HepG2 (cell line): Measurements from ENCODE around the gene PGP. TPM values are rescaled to one million over a fixed set of nuclear protein-coding genes. Genes with fewer than 3 reads are reported as not detected.

Experiments
- ATAC-seq: fragments of 200-7000 bp; cut with Tn5 transposase; 3 replicates; pipeline ENCODE4 v1.9.1; 2020; ENCODE audit warnings: mild to moderate bottlenecking, moderate library complexity
- BruUV-seq: library from RNA; stranded (reverse); fragments of 400-500 nt; replicated peaks from 2 replicates; lab custom pipeline; 2021; lab: Mats Ljungman, UMichigan
- CTCF ChIA-PET: fragments of 300-600 bp; formaldehyde crosslinking; extraction: SDS; loops from one replicate; lab custom pipeline; 2021; ENCODE audit warnings: low total read pairs, inconsistent platforms, low intra/inter-chr PET ratio; lab: Yijun Ruan, JAX
- POLR2A ChIA-PET: fragments of 350-600 bp; sonication (Branson Sonifier 250); formaldehyde crosslinking; loops from one replicate; lab custom pipeline; 2020; ENCODE audit warnings: antibody characterized with exemption, inconsistent platforms; lab: Yijun Ruan, JAX
- DNase-seq: peaks from one replicate; pipeline ENCODE4 v3.0.0-alpha.2; 2015; ENCODE audit warnings: low spot score
- FAIRE-seq: peaks from 3 replicates; lab custom pipeline; 2011; peaks lifted over from hg19 to GRCh38; lab: Jason Lieb, UNC
- H2AFZ ChIP-seq: one replicate; pipeline ENCODE4 v1.6.1; 2011; ENCODE audit warnings: low read length, inconsistent platforms
- H3K27ac ChIP-seq: fragments of 300-600 bp; 3 replicates; pipeline ENCODE4 v1.8.0; 2011; ENCODE audit warnings: mixed run types, mild to moderate bottlenecking, mixed read lengths, low read length, inconsistent platforms; ENCODE audit not compliant: insufficient read depth; ENCODE audit errors: extremely low read length
- H3K27me3 ChIP-seq, 2 experiments: fragments of 200-600 bp in 1 of 2; 2 replicates in 1 of 2; 3 replicates in 1 of 2; pipeline versions ENCODE4 v1.6.0 to v1.8.0; 2011; ENCODE audit warnings: low read length in 2 of 2, mild to moderate bottlenecking in 2 of 2, moderate library complexity in 2 of 2, inconsistent platforms in 1 of 2; ENCODE audit not compliant: insufficient read depth in 2 of 2, control insufficient read depth in 1 of 2
- H3K36me3 ChIP-seq, 2 experiments: fragments of 200-600 bp in 1 of 2; replicated peaks in 1 of 2; 2 replicates in 1 of 2; 3 replicates in 1 of 2; pipeline versions ENCODE4 v1.5.1 to v1.8.0; 2011; ENCODE audit warnings: low read length in 2 of 2, inconsistent platforms in 1 of 2; ENCODE audit not compliant: insufficient read depth in 2 of 2, control insufficient read depth in 1 of 2
- H3K4me1 ChIP-seq: 2 replicates; pipeline ENCODE4 v1.5.1; 2012; ENCODE audit warnings: low read length, inconsistent platforms; ENCODE audit not compliant: insufficient read depth
- H3K4me2 ChIP-seq: 2 replicates; pipeline ENCODE4 v1.6.0; 2011; ENCODE audit warnings: low read depth, low read length, inconsistent platforms
- H3K4me3 ChIP-seq, 3 experiments: fragments of 200-600 bp in 1 of 3; sonication (generic), shearing (Covaris generic) in 1 of 3; replicated peaks in 1 of 3; 2 replicates each; pipeline ENCODE4 v1.5.1; 2011 to 2016; ENCODE audit warnings: low read length in 3 of 3, inconsistent platforms in 2 of 3, low read depth in 2 of 3, mild to moderate bottlenecking in 2 of 3, control low read depth in 1 of 3, mixed read lengths in 1 of 3; ENCODE audit not compliant: insufficient read depth in 1 of 3
- H3K79me2 ChIP-seq: one replicate; pipeline ENCODE4 v1.6.1; 2011; ENCODE audit warnings: low read length, inconsistent platforms; ENCODE audit not compliant: insufficient read depth
- H3K9ac ChIP-seq: 2 replicates; pipeline ENCODE4 v1.6.0; 2011; ENCODE audit warnings: mild to moderate bottlenecking, low read depth, low read length, inconsistent platforms; ENCODE audit not compliant: insufficient read depth
- H3K9me3 ChIP-seq: 2 replicates; pipeline ENCODE4 v1.5.1; 2012; ENCODE audit warnings: mild to moderate bottlenecking, low read length
- H4K20me1 ChIP-seq: 2 replicates; pipeline ENCODE4 v1.6.0; 2011; ENCODE audit warnings: inconsistent platforms, mild to moderate bottlenecking, low read length, moderate library complexity; ENCODE audit not compliant: insufficient read depth
- GTF3A ChIP-seq: sonication (generic); formaldehyde crosslinking; conservative IDR thresholded peaks from 2 replicates; pipeline ENCODE4 v1.4.0; 2020; ENCODE audit warnings: mild to moderate bottlenecking, missing genetic modification reagents
- KDM6A ChIP-seq: IDR thresholded peaks from 2 replicates; pipeline ENCODE4 v1.6.1; 2016; ENCODE audit warnings: low read depth
- KLF15 ChIP-seq: sonication (generic); formaldehyde crosslinking; IDR thresholded peaks from 2 replicates; pipeline ENCODE4 v1.8.1; 2023; ENCODE audit warnings: borderline replicate concordance, mild to moderate bottlenecking, inconsistent platforms, missing genetic modification reagents, mixed read lengths
- MIXL1 ChIP-seq: IDR thresholded peaks from 2 replicates; pipeline ENCODE4 v1.6.1; 2016
- SPEN ChIP-seq: sonication (generic); formaldehyde crosslinking; IDR thresholded peaks from 2 replicates; pipeline ENCODE4 v1.5.1; 2020; ENCODE audit warnings: low read depth, mild to moderate bottlenecking, missing genetic modification reagents
- ZNF20 ChIP-seq: sonication (generic); formaldehyde crosslinking; IDR thresholded peaks from 2 replicates; pipeline ENCODE4 v1.4.0; 2020; ENCODE audit warnings: mild to moderate bottlenecking, moderate library complexity, missing genetic modification reagents
- ZNF747 ChIP-seq: sonication (generic); formaldehyde crosslinking; IDR thresholded peaks from 2 replicates; pipeline ENCODE4 v1.8.1; 2023; ENCODE audit warnings: missing genetic modification reagents, mild to moderate bottlenecking, borderline replicate concordance
- ZNF770 ChIP-seq: sonication (generic); formaldehyde crosslinking; IDR thresholded peaks from 2 replicates; pipeline ENCODE4 v1.5.0; 2020; ENCODE audit warnings: mild to moderate bottlenecking, missing genetic modification reagents
- WGBS: methylation state at CpG from one replicate; pipeline ENCODE4 v1.1.6; 2017; ENCODE audit warnings: low lambda C conversion rate; 5-methylcytosine and 5-hydroxymethylcytosine counted together
- in situ Hi-C: cut with HindIII; loops from 2 replicates; pipeline ENCODE4 v1.10.0; 2017; ENCODE audit warnings: low pct_unique_long_range_greater_than_20kb; ENCODE audit not compliant: extremely low pct_ligation_motif_present
- intact Hi-C: fragments of 100-400 bp; cut with micrococcal nuclease; formaldehyde crosslinking; loops from one replicate; pipeline ENCODE4 v1.10.0; 2022; ENCODE audit not compliant: unreplicated experiment
- polyA plus RNA-seq, 8 experiments: library from polyadenylated mRNA; depleted of rRNA in 3 of 8; stranded (reverse) in 7 of 8; unstranded in 1 of 8; fragments of >200 nt; fragmentation: Illumina TruSeq in 4 of 8; extraction: Trizol in 4 of 8; gene quantifications; 2 replicates each; pipeline versions ENCODE4 v1.2.1 to v1.2.3, GENCODE V29; 2011 to 2016; ENCODE audit warnings: low read depth in 4 of 8, missing spikeins in 1 of 8, mixed read lengths in 1 of 8; ENCODE audit not compliant: insufficient read depth in 1 of 8
- total RNA-seq, 5 experiments: library from RNA; depleted of rRNA; stranded (reverse); fragments of >200 nt; fragmentation: Illumina TruSeq; extraction: Trizol; gene quantifications; 2 replicates each; pipeline ENCODE4 v1.2.3, GENCODE V29; 2016; ENCODE audit warnings: low read depth in 1 of 5
- TF ChIP-seq, protein P1 (sequence below): sonication (generic); formaldehyde crosslinking; IDR thresholded peaks from 2 replicates; pipeline ENCODE4 v1.8.1; 2022; ENCODE audit warnings: mild to moderate bottlenecking, missing genetic modification reagents

The PGP gene
- total and polyA plus RNA-seq, 2 of the 13 experiments (the other 11 are each of a cell fraction or from before 2014, with no cell fraction given): 7.3 to 18.3 TPM

DNA sequence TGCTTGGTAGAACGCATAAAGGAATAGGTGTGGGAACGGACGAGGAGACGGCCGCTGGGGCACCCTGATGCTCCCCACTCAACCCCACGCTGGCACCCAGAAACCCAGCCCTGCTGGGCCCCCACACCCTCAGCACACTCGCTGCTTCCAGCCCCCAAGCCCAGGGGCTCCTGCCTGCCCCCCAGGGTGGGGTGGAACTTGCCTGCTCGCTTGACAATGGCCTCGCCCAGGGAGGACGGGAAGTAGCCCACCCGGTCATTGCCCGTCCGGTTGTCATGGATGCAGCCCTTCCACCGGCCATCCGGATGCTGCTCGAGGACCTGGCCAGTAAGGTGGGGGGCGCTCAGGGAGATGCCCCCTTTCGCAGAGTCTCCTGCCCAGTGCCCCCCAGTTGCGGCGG, 28.1 kb downstream of the PGP start:
- H3K4me2 ChIP-seq: no peak overlapping the region
- H3K36me3 ChIP-seq: no peaks in the 10 kb centered on the region
- WGBS: 98% methylated on average over 7 of the region's 20 CpGs
- H3K9me3 ChIP-seq: no peaks in the 10 kb centered on the region
- BruUV-seq: no TSS peak
- DNase-seq: no peak
- H3K27me3 ChIP-seq: no peaks in the 10 kb centered on the region
- H3K4me3 ChIP-seq: no peak overlapping the region
- FAIRE-seq: no peak
- H3K4me1 ChIP-seq: peaks cover 40% of the 10 kb centered on the region
- no peak for ATAC-seq
- ChIA-PET POLR2A (no interaction called here), CTCF (no interaction called here)
- no peak overlapping the region for H2AFZ ChIP-seq
- no peak overlapping the region for H3K9ac ChIP-seq
- H4K20me1 ChIP-seq: no peaks in the 10 kb centered on the region
- in situ Hi-C loops: no loop called here
- intact Hi-C loops: no loop called here
- TF ChIP-seq, protein P1, sequence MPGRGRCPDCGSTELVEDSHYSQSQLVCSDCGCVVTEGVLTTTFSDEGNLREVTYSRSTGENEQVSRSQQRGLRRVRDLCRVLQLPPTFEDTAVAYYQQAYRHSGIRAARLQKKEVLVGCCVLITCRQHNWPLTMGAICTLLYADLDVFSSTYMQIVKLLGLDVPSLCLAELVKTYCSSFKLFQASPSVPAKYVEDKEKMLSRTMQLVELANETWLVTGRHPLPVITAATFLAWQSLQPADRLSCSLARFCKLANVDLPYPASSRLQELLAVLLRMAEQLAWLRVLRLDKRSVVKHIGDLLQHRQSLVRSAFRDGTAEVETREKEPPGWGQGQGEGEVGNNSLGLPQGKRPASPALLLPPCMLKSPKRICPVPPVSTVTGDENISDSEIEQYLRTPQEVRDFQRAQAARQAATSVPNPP: no peak
- TF ChIP-seq KDM6A (CRISPR knock-in tag): no peak
- TF ChIP-seq ZNF747 (CRISPR knock-in tag): no peak
- no peak for TF ChIP-seq ZNF20
- TF ChIP-seq MIXL1: no peak
- TF ChIP-seq GTF3A (CRISPR knock-in tag): no peak
- TF ChIP-seq, all 625 proteins: peak for 0
- no peaks in the 10 kb centered on the region for H3K79me2 ChIP-seq
- no peak overlapping the region for H3K27ac ChIP-seq

- DNase-seq (no peak), ATAC-seq (no peak), FAIRE-seq (no peak)
- POLR2A ChIA-PET: no interaction called here
- H3K9me3 ChIP-seq: no peaks in the 10 kb centered on the region
- no TSS peak for BruUV-seq
- no peaks in the 10 kb centered on the region for H4K20me1 ChIP-seq
- no peaks in the 10 kb centered on the region for H3K27me3 ChIP-seq
- no peaks in the 10 kb centered on the region for H3K36me3 ChIP-seq
- H2AFZ ChIP-seq: no peak overlapping the region
- H3K79me2 ChIP-seq: no peaks in the 10 kb centered on the region
- in situ Hi-C loops (no loop called here), intact Hi-C loops (no loop called here)
- H3K9ac ChIP-seq: no peak overlapping the region
- H3K4me1 ChIP-seq: peaks cover 35% of the 10 kb centered on the region
- H3K4me2 ChIP-seq: no peak overlapping the region
- TF ChIP-seq KLF15 (CRISPR knock-in tag) (no peak), SPEN (no peak), ZNF770 (CRISPR knock-in tag) (peak; percentile 70; the same call in 1 of the 2 replicates)
- no peak overlapping the region for H3K27ac ChIP-seq
- 81% methylated on average over 13 of the region's 13 CpGs for WGBS
- no peak overlapping the region for H3K4me3 ChIP-seq
- CTCF ChIA-PET: no interaction called here
Observed at GRCh38 chr16:2186064-2186463, 28.6 kb downstream of the PGP start.
